ENCODE data around the gene SLC12A9. TPM values are rescaled to one million over a fixed set of nuclear protein-coding genes. Genes with fewer than 3 reads are reported as not detected.
"Not testable (repeated sequence)": the region's sequence is repeated elsewhere in the genome, so short reads cannot be mapped to it uniquely, and the experiment has no call there.

The SLC12A9 gene
- total RNA-seq, 1 donor from 2014 or later = 21.7 TPM

DNA sequence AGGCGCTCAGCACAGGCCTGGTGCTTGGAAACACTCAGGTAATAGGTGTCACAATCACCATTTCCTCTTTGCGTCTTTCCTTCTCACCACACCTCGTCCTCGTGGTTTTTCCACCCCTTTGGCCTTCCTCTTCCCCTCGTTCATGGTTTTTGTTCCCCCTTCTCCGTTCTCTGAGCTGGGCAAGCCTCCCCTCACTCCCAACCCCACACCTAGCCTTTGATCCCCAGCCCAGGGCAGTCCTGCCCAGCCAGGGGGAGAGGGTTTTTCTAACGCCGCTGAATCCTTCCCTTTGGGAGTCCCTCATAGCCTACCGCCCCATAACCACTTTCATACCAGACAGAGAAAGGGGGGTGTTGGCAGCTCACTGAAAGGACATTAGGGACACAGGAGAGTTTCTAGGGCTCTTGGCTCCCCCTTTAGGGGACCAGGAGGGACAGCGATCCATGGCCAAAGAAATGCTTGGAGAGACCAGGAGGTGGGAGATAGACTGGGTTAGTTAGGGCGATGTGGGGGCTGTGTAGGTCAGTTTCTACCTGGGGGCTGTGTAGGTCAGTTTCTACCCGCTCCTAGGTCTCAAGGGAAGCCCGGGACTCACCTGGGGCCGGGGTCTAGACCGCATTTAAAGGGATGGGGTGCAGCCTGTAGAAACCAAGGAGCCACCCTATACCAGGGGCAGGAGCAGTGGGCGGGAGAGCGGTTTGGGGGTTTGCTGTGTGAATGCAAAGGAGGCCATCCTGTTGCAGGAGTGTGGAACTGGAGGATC lies 26.6 kb upstream of the SLC12A9 start:
- no peak for DNase-seq (ENCODE audit: low spot score)

DNA sequence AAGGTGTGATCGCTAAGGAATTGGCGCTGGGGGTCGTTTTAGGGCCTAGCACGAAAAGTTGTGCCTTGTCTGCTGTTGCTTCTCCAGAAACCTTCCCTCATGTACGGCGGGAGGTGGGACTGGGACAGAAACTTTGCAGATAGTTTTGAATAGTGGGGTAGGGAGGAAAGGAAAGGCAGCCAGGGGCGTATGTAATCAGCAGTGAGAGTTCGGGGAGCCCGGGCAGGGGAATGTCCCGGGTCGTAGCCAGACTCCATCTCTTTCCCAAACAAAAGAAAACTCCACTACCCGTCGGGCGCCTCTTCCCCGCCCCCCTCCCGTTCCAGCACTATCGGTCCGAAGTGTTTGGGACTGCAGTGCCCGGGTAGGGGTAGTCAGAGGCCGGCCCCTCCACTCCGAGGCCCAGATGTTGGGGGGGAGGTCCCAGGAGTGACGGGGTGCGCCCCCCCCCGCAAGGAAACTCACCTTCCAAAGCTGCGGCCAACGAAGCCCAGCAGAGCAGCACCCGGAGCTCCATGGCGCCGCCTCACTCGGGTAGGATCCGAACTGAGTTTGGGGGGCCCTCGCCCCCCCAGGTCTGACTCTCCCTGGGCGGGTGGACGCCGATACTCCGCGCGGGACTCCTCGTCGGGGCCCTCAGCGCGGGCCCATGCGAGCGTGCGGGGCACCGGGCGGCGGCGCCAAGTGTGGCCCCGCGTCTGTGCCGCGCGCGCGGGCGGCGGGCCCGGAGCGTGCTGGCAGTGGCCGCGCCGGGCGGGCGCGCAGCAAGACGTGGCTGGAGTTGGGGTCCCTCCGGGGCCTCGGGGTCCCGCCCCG lies 25.8 kb upstream of the SLC12A9 start:
- DNase-seq (ENCODE audit: low spot score) = no peak

- DNase-seq (ENCODE audit: low spot score) = no peak
These were observed 24.9 kb upstream of the SLC12A9 start, which contains the start of gene EPHB4 for GRCh38 chr7:100827330-100828226. TSS of gene EPHB4 (minus strand) at chr7:100827523. CDS start at chr7:100827030, 493 bp downstream.

DNA sequence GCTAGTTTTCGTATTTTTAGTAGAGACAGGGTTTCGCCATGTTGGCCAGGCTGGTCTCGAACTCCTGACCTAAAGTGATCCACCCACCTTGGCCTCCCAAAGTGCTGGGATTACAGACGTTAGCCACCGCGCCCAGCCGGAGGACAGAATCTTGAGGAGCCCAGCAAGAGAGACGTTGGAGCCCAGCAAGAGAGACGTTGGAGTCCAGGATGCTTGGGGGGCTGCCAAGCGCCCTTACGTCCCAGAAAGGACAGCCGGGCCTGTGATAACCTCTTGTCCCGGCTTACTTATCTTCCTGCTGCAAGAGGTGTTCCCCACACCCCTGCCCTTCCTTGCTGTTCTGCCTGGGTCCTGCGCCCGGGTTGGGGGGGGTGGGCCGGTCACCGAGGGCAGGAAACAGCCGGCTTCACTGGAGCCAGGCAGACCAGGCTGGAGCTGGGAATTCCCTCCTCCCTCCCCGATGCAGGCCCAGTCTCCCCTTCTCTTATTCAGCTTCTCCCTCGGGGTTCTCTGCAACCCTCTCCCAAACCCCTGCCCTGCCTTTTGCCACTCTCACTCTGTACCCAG lies 23.3 kb upstream of the SLC12A9 start:
- DNase-seq (ENCODE audit: low spot score) = no peak

DNA sequence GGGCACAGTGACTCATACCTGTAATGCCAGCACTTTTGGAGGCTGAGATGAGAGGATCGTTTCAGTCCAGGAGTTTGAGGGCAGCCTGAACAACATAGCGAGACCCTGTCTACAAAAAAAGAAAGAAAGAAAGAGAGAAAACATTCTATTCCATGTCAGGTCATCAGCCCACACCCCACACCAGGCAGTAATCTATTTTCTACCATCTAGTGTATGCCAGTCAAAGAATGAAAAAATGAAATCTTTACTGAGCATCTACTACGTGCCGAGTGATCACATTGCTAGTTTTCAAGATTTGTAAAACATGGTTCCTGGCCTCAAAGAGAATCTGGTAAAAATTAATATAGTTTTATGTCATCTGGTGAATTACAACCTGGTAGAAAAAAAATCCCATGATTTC lies 22.1 kb upstream of the SLC12A9 start:
- DNase-seq (ENCODE audit: low spot score) = no peak

DNA sequence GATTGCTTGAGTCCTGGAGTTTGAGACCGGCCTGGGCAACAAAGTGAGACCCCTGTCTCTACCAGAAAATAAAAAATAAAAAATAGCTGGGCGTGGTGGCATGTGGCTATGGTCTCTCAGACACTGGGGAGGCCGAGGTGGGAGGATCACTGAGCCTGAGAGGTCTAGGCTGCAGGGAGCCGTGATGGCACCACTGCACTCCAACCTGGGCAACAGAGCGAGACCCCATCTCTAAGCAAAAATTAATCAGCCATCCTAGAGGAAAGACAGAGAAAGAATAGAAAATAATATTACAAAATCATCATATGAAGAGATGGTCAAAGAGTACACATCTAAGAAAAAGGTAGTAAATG lies 20.3 kb upstream of the SLC12A9 start:
- no peak for DNase-seq (ENCODE audit: low spot score)

GRCh38 chr7:100835903-100836811 lies 16.4 kb upstream of the SLC12A9 start:
- no peak for DNase-seq (ENCODE audit: low spot score)

GRCh38 chr7:100836812-100837098 lies 15.8 kb upstream of the SLC12A9 start:
- no peak for DNase-seq (ENCODE audit: low spot score)

DNA sequence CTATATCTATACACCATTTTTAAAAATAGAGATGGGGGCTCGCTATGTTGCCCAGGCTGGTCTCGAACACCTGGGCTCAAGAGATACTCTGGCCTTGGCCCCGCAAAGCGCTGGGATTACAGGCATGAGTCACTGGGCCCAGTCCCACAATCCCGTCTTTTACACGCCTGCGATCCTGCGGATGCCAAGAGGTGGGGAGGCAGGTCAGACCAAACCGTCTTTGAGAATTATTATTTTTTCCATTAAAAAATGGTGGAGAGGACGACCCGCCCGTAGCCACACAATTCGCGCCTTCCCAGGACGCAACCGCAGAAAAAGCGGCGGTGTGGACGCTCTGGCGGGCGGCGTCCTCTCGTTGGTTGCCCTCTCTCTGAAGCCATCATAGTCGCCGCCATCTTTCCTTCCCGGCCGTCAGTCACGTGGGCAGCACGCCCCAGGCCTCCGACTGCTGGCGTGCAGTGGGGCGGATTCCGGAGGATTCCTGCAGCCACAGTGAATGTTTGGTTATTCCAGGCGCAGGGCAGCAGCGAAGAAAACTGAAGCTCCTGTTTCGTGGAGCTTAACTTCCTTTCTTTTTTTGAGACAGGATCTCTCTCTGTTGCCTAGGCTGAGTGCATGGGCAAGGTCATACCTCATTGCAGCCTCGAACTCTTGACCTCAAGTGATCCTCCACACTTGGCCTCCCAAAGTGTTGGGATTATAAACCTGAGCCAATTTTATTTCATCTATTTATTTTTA lies 15.2 kb upstream of the SLC12A9 start:
- DNase-seq (ENCODE audit: low spot score) = peak; percentile 95

- no peak for DNase-seq (ENCODE audit: low spot score)
These were observed 13.2 kb upstream of the SLC12A9 start for GRCh38 chr7:100839361-100839760.

- DNase-seq (ENCODE audit: low spot score) = no peak
These were observed 11.9 kb upstream of the SLC12A9 start for GRCh38 chr7:100840470-100841100.

DNA sequence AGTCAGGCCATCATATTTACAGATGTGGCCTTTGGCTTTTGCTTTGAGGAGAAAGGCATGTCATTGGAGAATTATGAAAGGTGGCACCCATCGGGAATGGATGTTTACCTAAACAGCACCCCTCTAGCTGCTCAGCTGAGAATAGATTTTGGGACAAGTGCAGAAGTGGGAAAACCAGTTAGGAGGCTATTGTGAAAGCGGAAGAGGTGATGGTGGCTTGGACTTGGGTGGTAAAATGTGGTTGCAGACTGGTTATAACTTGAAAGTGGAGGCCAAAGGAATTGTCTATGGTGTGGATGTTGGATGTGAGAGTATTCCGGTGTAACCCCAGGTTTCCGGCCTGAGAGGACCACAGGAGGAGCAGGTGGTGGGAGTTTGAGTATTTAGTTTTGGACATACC lies 5.2 kb upstream of the SLC12A9 start:
- DNase-seq (ENCODE audit: low spot score) = no peak

DNA sequence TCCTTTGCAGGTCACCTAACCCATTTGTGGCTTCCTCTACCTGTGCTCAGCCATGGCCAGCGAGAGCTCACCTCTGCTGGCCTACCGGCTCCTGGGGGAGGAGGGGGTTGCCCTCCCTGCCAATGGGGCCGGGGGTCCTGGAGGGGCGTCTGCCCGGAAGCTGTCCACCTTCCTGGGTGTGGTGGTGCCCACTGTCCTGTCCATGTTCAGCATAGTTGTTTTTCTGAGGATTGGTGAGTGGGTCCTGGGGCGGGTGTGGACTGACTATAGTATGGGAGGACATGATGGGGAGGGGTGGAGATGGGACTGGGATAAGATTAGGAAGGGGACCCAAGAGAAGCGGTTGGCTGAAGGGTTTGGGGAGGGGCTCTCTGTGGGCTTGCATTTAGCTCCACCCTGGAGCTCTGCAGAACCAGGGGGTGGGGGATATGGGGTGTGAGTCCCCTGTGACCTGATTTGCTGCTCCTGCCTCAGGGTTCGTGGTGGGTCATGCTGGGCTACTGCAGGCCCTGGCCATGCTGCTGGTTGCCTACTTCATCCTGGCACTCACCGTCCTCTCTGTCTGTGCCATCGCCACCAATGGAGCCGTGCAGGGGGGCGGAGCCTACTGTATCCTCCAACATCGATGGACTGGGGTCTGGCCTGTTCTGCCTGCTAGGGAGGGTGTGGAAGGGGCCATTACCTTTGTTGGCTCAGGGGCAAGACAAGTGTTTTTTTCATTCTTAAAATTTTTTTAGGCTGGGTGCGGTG lies 1.8 kb downstream of the SLC12A9 start:
- DNase-seq (ENCODE audit: low spot score) = no peak

DNA sequence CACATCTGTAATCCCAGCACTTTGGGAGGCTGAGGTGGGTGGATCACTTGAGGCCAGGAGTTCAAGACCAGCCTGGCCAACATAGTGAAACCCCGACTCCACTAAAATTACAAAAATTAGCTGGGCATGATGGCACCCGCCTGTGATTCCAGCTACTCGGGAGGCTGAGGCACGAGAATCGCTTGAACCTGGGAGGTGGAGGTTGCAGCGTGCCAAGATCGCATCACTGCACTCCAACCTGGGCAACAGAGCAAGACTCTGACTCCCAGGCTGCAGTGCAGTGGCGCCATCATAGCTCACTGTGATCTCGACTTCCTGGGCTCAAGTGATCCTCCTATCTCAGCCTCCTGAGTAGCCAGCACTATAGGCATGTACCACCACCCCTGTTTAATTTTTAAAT lies 2.4 kb downstream of the SLC12A9 start:
- not testable (repeated sequence) for DNase-seq (ENCODE audit: low spot score)

DNA sequence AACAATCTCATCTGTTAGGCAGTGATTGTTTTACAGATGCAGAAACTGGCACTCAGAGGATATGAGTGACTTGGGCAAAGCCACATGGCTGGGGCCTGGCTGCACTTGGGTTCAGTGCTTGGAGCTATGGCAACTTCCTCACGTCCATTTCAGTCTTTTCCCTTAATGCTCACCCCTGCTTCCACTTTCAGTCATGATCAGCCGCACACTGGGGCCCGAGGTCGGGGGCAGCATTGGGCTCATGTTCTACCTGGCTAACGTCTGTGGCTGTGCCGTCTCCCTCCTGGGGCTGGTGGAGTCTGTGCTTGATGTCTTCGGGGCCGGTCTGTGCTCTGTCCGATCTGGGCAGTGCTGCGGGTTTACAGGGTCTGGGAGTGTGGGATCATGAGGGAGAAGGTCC lies 3.0 kb downstream of the SLC12A9 start:
- DNase-seq (ENCODE audit: low spot score) = no peak

DNA sequence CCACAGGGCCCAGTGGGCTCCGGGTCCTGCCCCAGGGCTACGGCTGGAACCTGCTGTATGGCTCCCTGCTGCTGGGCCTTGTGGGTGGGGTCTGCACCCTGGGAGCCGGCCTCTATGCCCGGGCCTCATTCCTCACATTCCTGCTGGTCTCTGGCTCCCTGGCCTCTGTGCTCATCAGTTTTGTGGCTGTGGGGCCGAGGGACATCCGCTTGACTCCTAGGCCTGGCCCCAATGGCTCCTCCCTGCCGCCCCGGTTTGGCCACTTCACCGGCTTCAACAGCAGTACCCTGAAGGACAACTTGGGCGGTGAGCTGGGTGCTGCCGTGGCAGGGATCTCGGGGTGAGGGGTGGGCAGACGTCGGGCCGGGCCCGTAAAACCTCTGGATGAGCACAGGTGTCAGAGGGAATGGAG lies 4.4 kb downstream of the SLC12A9 start:
- no peak for DNase-seq (ENCODE audit: low spot score)

DNA sequence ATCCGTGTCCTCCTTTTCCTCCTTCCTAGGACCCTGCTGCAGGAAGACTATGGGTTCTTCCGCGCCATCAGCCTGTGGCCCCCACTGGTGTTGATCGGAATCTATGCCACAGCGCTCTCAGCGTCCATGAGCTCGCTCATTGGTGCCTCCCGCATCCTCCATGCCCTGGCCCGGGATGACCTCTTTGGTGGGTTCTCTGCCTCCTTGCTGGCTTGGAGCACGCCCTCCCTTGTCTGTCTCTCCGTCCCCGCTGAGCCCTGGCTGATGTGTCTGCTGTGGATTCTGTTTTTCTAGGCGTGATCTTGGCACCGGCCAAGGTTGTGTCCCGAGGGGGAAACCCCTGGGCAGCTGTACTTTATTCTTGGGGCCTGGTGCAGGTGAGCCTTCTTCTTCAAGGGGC lies 7.3 kb downstream of the SLC12A9 start:
- no peak for DNase-seq (ENCODE audit: low spot score)

Data from mesenteric fat pad (tissue), 1 donor.